NCI-H1930 (cell line): Measurements from ENCODE around the gene NFIB.

Source experiments
- DNase-seq, 2 experiments: peaks; one replicate each; lab custom pipeline; 2025; lab: John Stamatoyannopoulos, UW

Gene NFIB

GRCh38 chr9:14075218-14075617, 238.7 kb downstream of the NFIB start:
- no peak for DNase-seq

GRCh38 chr9:14072850-14073249, 241.1 kb downstream of the NFIB start:
- no peak for DNase-seq

- DNase-seq = no peak
These were observed 242.5 kb downstream of the NFIB start for GRCh38 chr9:14071484-14071883.

GRCh38 chr9:14068690-14069089, 245.3 kb downstream of the NFIB start:
- DNase-seq = no peak

- DNase-seq = no peak
These were observed 247.1 kb downstream of the NFIB start for GRCh38 chr9:14066831-14067230.

GRCh38 chr9:14066032-14066431, 247.9 kb downstream of the NFIB start:
- no peak for DNase-seq

GRCh38 chr9:14064940-14065339, 249.0 kb downstream of the NFIB start:
- DNase-seq = no peak

- DNase-seq = no peak
These were observed 250.2 kb downstream of the NFIB start for GRCh38 chr9:14063756-14064155.

GRCh38 chr9:14062586-14063221, 251.2 kb downstream of the NFIB start:
- DNase-seq = no peak

- no peak for DNase-seq
These were observed 251.9 kb downstream of the NFIB start for GRCh38 chr9:14061936-14062585.

GRCh38 chr9:14058325-14058688, 255.6 kb downstream of the NFIB start:
- DNase-seq = no peak

GRCh38 chr9:14057368-14058324, 256.3 kb downstream of the NFIB start:
- no peak for DNase-seq

- no peak for DNase-seq
These were observed 257.6 kb downstream of the NFIB start for GRCh38 chr9:14056316-14056861.

- DNase-seq = no peak
These were observed 259.8 kb downstream of the NFIB start for GRCh38 chr9:14054096-14054495.

- no peak for DNase-seq
These were observed 261.6 kb downstream of the NFIB start for GRCh38 chr9:14052359-14052758.

GRCh38 chr9:14051419-14051818, 262.5 kb downstream of the NFIB start:
- DNase-seq = no peak

- no peak for DNase-seq
These were observed 270.5 kb downstream of the NFIB start for GRCh38 chr9:14043483-14043882.

- DNase-seq = no peak
These were observed 276.6 kb downstream of the NFIB start for GRCh38 chr9:14037331-14037730.

GRCh38 chr9:14033067-14033466, 280.9 kb downstream of the NFIB start:
- no peak for DNase-seq
